GM12891 (cell line): ENCODE results near the gene SPSB4.

Experiments used
- DNase-seq: peaks from one replicate; pipeline ENCODE4 v3.0.0; 2011; ENCODE audit warnings: low spot score; ENCODE audit not compliant: insufficient read length
- FAIRE-seq: peaks from 2 replicates; lab custom pipeline; 2011; peaks lifted over from hg19 to GRCh38; lab: Jason Lieb, UNC
- PAX5 ChIP-seq: IDR thresholded peaks from 2 replicates; pipeline ENCODE4 v1.6.1; 2011; ENCODE audit warnings: low read length, moderate library complexity, mild to moderate bottlenecking; ENCODE audit not compliant: insufficient read depth, severe bottlenecking
- POLR2A ChIP-seq: IDR thresholded peaks from 2 replicates; pipeline ENCODE4 v1.6.1; 2011; ENCODE audit warnings: low read depth, low read length, control low read depth
- POLR2AphosphoS5 ChIP-seq: IDR thresholded peaks from 2 replicates; pipeline ENCODE4 v1.6.1; 2011; ENCODE audit warnings: low read depth, low read length, control low read depth
- POU2F2 ChIP-seq: IDR thresholded peaks from 2 replicates; pipeline ENCODE4 v1.6.1; 2011; ENCODE audit warnings: low read depth, mild to moderate bottlenecking, control low read depth, low read length, moderate library complexity
- SPI1 ChIP-seq: IDR thresholded peaks from 2 replicates; pipeline ENCODE4 v1.6.1; 2011; ENCODE audit warnings: low read depth, low read length, control low read depth
- TAF1 ChIP-seq: IDR thresholded peaks from 2 replicates; pipeline ENCODE4 v1.6.1; 2011; ENCODE audit warnings: low read depth, low read length, control low read depth

SPSB4 gene

GRCh38 chr3:141148770-141149169, 97.6 kb downstream of the SPSB4 start:
- TF ChIP-seq SPI1 (no peak), PAX5 (no peak), POLR2AphosphoS5 (no peak), POU2F2 (no peak), POLR2A (no peak), TAF1 (no peak)
- DNase-seq, result no peak
- FAIRE-seq, result no peak

GRCh38 chr3:141150081-141150830, 99.1 kb downstream of the SPSB4 start:
- DNase-seq, result no peak
- no peak for FAIRE-seq
- TF ChIP-seq POLR2A (no peak), PAX5 (no peak), TAF1 (no peak), SPI1 (no peak), POLR2AphosphoS5 (no peak), POU2F2 (no peak)

GRCh38 chr3:141150931-141151330, 99.8 kb downstream of the SPSB4 start:
- DNase-seq, result no peak
- no peak for TF ChIP-seq POLR2AphosphoS5
- TF ChIP-seq POLR2A, result no peak
- FAIRE-seq, result no peak

GRCh38 chr3:141151439-141151838, 100.3 kb downstream of the SPSB4 start:
- DNase-seq, result no peak
- FAIRE-seq, result no peak
- no peak for TF ChIP-seq POLR2A

GRCh38 chr3:141152130-141152529, 101.0 kb downstream of the SPSB4 start:
- DNase-seq (no peak), FAIRE-seq (no peak)
- TF ChIP-seq POU2F2 (no peak), SPI1 (no peak), TAF1 (no peak), PAX5 (no peak), POLR2AphosphoS5 (no peak), POLR2A (no peak)

GRCh38 chr3:141152801-141153678, 101.9 kb downstream of the SPSB4 start:
- no peak for TF ChIP-seq POU2F2
- no peak for TF ChIP-seq TAF1
- TF ChIP-seq PAX5, result no peak
- no peak for TF ChIP-seq POLR2A
- TF ChIP-seq SPI1, result no peak
- no peak for TF ChIP-seq POLR2AphosphoS5
- FAIRE-seq (no peak), DNase-seq (no peak)

GRCh38 chr3:141153679-141153966, 102.5 kb downstream of the SPSB4 start:
- TF ChIP-seq PAX5 (no peak), TAF1 (no peak), SPI1 (no peak), POLR2AphosphoS5 (no peak), POU2F2 (no peak), POLR2A (no peak)
- no peak for DNase-seq
- FAIRE-seq, result no peak

- TF ChIP-seq POU2F2, result no peak
- no peak for TF ChIP-seq PAX5
- TF ChIP-seq POLR2AphosphoS5, result no peak
- TF ChIP-seq POLR2A, result no peak
- no peak for TF ChIP-seq SPI1
- no peak for FAIRE-seq
- no peak for DNase-seq
These were observed 113.7 kb downstream of the SPSB4 start for GRCh38 chr3:141164852-141165251.

GRCh38 chr3:141167681-141168080, 116.5 kb downstream of the SPSB4 start:
- no peak for DNase-seq
- FAIRE-seq, result no peak
- TF ChIP-seq POLR2A (no peak), TAF1 (no peak), POU2F2 (no peak), SPI1 (no peak), PAX5 (no peak), POLR2AphosphoS5 (no peak)
